K562 (cell line): ENCODE measurements around the gene HLCS. TPM values are rescaled to one million over a fixed set of nuclear protein-coding genes. Genes with fewer than 3 reads are reported as not detected.

ENCODE experiments used
- ATF6 ChIP-seq: sonication (generic); formaldehyde crosslinking; IDR thresholded peaks from 2 replicates; pipeline ENCODE4 v1.4.0; 2020; ENCODE audit warnings: mild to moderate bottlenecking, missing genetic modification reagents
- BCOR ChIP-seq: fragments of 450-650 bp; IDR thresholded peaks from 2 replicates; pipeline ENCODE4 v1.6.1; 2016
- BRF1 ChIP-seq: IDR thresholded peaks from 3 replicates; pipeline ENCODE4 v1.6.1; 2011; ENCODE audit warnings: borderline replicate concordance, mild to moderate bottlenecking; ENCODE audit not compliant: insufficient read length; ENCODE audit errors: extremely low read depth
- CBFA2T2 ChIP-seq: fragments of 450-650 bp; conservative IDR thresholded peaks from 2 replicates; pipeline ENCODE4 v1.6.1; 2017; ENCODE audit warnings: mild to moderate bottlenecking
- CBFA2T3 ChIP-seq: fragments of 450-650 bp; IDR thresholded peaks from 2 replicates; pipeline ENCODE4 v1.6.1; 2017
- CREB1 ChIP-seq, 2 experiments: sonication (generic) in 1 of 2; formaldehyde crosslinking in 1 of 2; IDR thresholded peaks; 2 replicates each; pipeline versions ENCODE4 v1.6.1 to v1.8.0; 2012 to 2022; ENCODE audit warnings: inconsistent platforms in 1 of 2, mild to moderate bottlenecking in 1 of 2, missing genetic modification reagents in 1 of 2, moderate library complexity in 1 of 2
- CREB5 ChIP-seq: fragments of 250-450 bp; sonication (Bioruptor Pico); IDR thresholded peaks from 2 replicates; pipeline ENCODE4 v1.5.0; 2020; ENCODE audit warnings: mild to moderate bottlenecking
- ETS2 ChIP-seq: IDR thresholded peaks from 2 replicates; pipeline ENCODE4 v1.6.1; 2016; ENCODE audit warnings: borderline replicate concordance, missing genetic modification characterization, mild to moderate bottlenecking, moderate library complexity, missing compliant biosample characterization; ENCODE audit not compliant: poor library complexity, severe bottlenecking
- FIP1L1 ChIP-seq: fragments of 200-400 bp; formaldehyde crosslinking; IDR thresholded peaks from 2 replicates; pipeline ENCODE4 v1.6.1; 2018; ENCODE audit warnings: mild to moderate bottlenecking, low read depth, low read length; ENCODE audit not compliant: poor library complexity, severe bottlenecking
- HDAC8 ChIP-seq: fragments of 450-650 bp; IDR thresholded peaks from 2 replicates; pipeline ENCODE4 v1.6.1; 2016; ENCODE audit warnings: mild to moderate bottlenecking, missing genetic modification characterization, moderate library complexity, missing compliant biosample characterization
- HNRNPUL1 ChIP-seq: fragments of 200-400 bp; formaldehyde crosslinking; IDR thresholded peaks from 2 replicates; pipeline ENCODE4 v1.6.1; 2017; ENCODE audit warnings: low read length
- ID3 ChIP-seq, 2 experiments: fragments of 250-450 bp in 1 of 2; fragments of 450-650 bp in 1 of 2; sonication (Bioruptor Pico) in 1 of 2; IDR thresholded peaks; 2 replicates each; pipeline versions ENCODE4 v1.6.1 to v1.8.0; 2016 to 2021; ENCODE audit warnings: mild to moderate bottlenecking in 2 of 2, moderate library complexity in 2 of 2, missing compliant biosample characterization in 1 of 2, missing genetic modification characterization in 1 of 2
- MYBL2 ChIP-seq, 2 experiments: fragments of 450-650 bp in 1 of 2; sonication (generic) in 1 of 2; formaldehyde crosslinking in 1 of 2; IDR thresholded peaks; 2 replicates each; pipeline versions ENCODE4 v1.6.1 to v1.8.1; 2017 to 2022; ENCODE audit warnings: borderline replicate concordance in 1 of 2, inconsistent platforms in 1 of 2, low read depth in 1 of 2, mild to moderate bottlenecking in 1 of 2, missing genetic modification reagents in 1 of 2, moderate library complexity in 1 of 2
- MYC ChIP-seq, 2 experiments: fragments of 250-450 bp in 1 of 2; sonication (Bioruptor Pico) in 1 of 2; IDR thresholded peaks; 2 replicates each; pipeline versions ENCODE4 v1.5.1 to v1.6.1; 2012 to 2021; ENCODE audit warnings: low read depth in 2 of 2, borderline replicate concordance in 1 of 2, improper control_type of control experiment in 1 of 2, low read length in 1 of 2, mild to moderate bottlenecking in 1 of 2, moderate library complexity in 1 of 2
- NFE2L1 ChIP-seq: fragments of 450-650 bp; IDR thresholded peaks from 2 replicates; pipeline ENCODE4 v1.6.1; 2016; ENCODE audit warnings: missing genetic modification characterization, low read depth, mild to moderate bottlenecking, missing compliant biosample characterization, moderate library complexity, borderline replicate concordance
- POU5F1 ChIP-seq: fragments of 150-350 bp; IDR thresholded peaks from 2 replicates; pipeline ENCODE4 v1.6.1; 2014; ENCODE audit warnings: borderline replicate concordance, low read length, low read depth, mild to moderate bottlenecking; ENCODE audit not compliant: partially characterized antibody
- RBM17 ChIP-seq: fragments of 200-400 bp; formaldehyde crosslinking; IDR thresholded peaks from 2 replicates; pipeline ENCODE4 v1.6.1; 2017; ENCODE audit warnings: low read depth, mild to moderate bottlenecking, low read length, borderline replicate concordance
- TFE3 ChIP-seq: fragments of 450-650 bp; formaldehyde crosslinking; IDR thresholded peaks from 2 replicates; pipeline ENCODE4 v1.4.0; 2020; ENCODE audit warnings: mild to moderate bottlenecking, mixed read lengths
- ZNF217 ChIP-seq: sonication (generic); formaldehyde crosslinking; IDR thresholded peaks from 2 replicates; pipeline ENCODE4 v1.8.0; 2022; ENCODE audit warnings: mild to moderate bottlenecking, missing genetic modification reagents
- polyA plus RNA-seq, 8 experiments: library from polyadenylated mRNA; depleted of rRNA in 4 of 8; stranded (reverse) in 5 of 8; unstranded in 3 of 8; fragments of >200 nt; fragmentation: Nextera tagmentation in 2 of 8; fragmentation: Illumina TruSeq in 1 of 8; extraction: Ambion mirVana in 2 of 8; extraction: Trizol in 1 of 8; gene quantifications; 2 replicates each; pipeline versions ENCODE4 v1.2.1 to v1.2.3, GENCODE V29; 2011 to 2014; ENCODE audit warnings: inconsistent platforms in 1 of 8, missing spikeins in 1 of 8
- total RNA-seq, 7 experiments: library from RNA; depleted of rRNA in 6 of 7; stranded (reverse); fragments of >200 nt in 6 of 7; fragmentation: Illumina TruSeq in 2 of 7; extraction: Trizol in 2 of 7; gene quantifications; 2 replicates each; pipeline versions ENCODE4 v1.2.1 to v1.2.3, GENCODE V29; 2011 to 2021; ENCODE audit warnings: low replicate concordance in 1 of 7

Gene HLCS
- total and polyA plus RNA-seq, 9 of the 15 experiments (the other 6 are each of a cell fraction or from before 2014, with no cell fraction given): 3.0 to 21.5 (median 17.1) TPM

GRCh38 chr21:36964827-36965719, 1.4 kb downstream of the HLCS start (continued):
- TF ChIP-seq ETS2 (tag): no peak
- 0 out of 2 replicates have a peak, but pooled peaks have one; percentile 27 for TF ChIP-seq ATF6 (CRISPR knock-in tag)
- 0 out of 2 replicates have a peak, but pooled peaks have one; percentile 2 for TF ChIP-seq TFE3 (CRISPR knock-in tag)
- TF ChIP-seq BCOR: no peak
- TF ChIP-seq MYBL2 (IDR thresholded peaks at IDR 0.05; ENCODE audit: low read depth): peak; percentile 76
- no peak for TF ChIP-seq MYBL2 (CRISPR knock-in tag; IDR thresholded peaks at IDR 0.05; ENCODE audit: borderline replicate concordance)
- TF ChIP-seq HDAC8 (tag): no peak
- no peak for TF ChIP-seq ID3 (CRISPR knock-in tag; IDR thresholded peaks at IDR 0.05)
- no peak for TF ChIP-seq ID3 (tag; IDR thresholded peaks at IDR 0.05)
- peak; percentile 20; the same call in 1 of the 2 replicates for TF ChIP-seq MYC (IDR thresholded peaks at IDR 0.05; ENCODE audit: low read depth, low read length)
- no peak for TF ChIP-seq MYC (CRISPR knock-in tag; IDR thresholded peaks at IDR 0.05; ENCODE audit: borderline replicate concordance, low read depth)
- TF ChIP-seq NFE2L1 (tag): no peak
- peak; percentile 63 for TF ChIP-seq CBFA2T3
- TF ChIP-seq BRF1: no peak
- TF ChIP-seq CBFA2T2: peak; percentile 23; the same call in 1 of the 2 replicates
- no peak for TF ChIP-seq POU5F1
- TF ChIP-seq CREB5 (CRISPR knock-in tag): no peak
- no peak for TF ChIP-seq ZNF217 (CRISPR knock-in tag)
- no peak for TF ChIP-seq HNRNPUL1
- TF ChIP-seq RBM17: no peak
- TF ChIP-seq CREB1 (IDR thresholded peaks at IDR 0.05): peak; percentile 85; the same call in 1 of the 2 replicates
- peak; percentile 76 for TF ChIP-seq CREB1 (CRISPR knock-in tag; IDR thresholded peaks at IDR 0.05)
- TF ChIP-seq FIP1L1: no peak
